H1 (cell line): Measurements from ENCODE around the gene CORIN. TPM values are rescaled to one million over a fixed set of nuclear protein-coding genes. Genes with fewer than 3 reads are reported as not detected.

Experiments used
- CTCF ChIA-PET: fragments of 300-600 bp; sonication (Branson Sonifier 250); formaldehyde crosslinking; loops from one replicate; lab custom pipeline; 2021; ENCODE audit not compliant: partially characterized antibody; lab: Charles Lee
- POLR2A ChIA-PET: fragments of 300-600 bp; sonication (Branson Sonifier 250); formaldehyde crosslinking; loops from one replicate; lab custom pipeline; 2021; ENCODE audit warnings: inconsistent platforms; ENCODE audit not compliant: partially characterized antibody; lab: Charles Lee
- DNase-seq, 2 experiments: peaks; one replicate each; pipeline versions ENCODE4 v3.0.0 to v3.0.0-alpha.2; 2010 to 2022; ENCODE audit warnings: low spot score in 2 of 2, low read depth in 1 of 2, mixed read lengths in 1 of 2
- FAIRE-seq: peaks from 2 replicates; lab custom pipeline; 2011; peaks lifted over from hg19 to GRCh38; lab: Jason Lieb, UNC
- H2AFZ ChIP-seq: 2 replicates; pipeline ENCODE4 v1.8.1; 2012; ENCODE audit warnings: low read length, inconsistent platforms
- H2AK5ac ChIP-seq: 2 replicates; pipeline ENCODE4 v1.6.1; 2013; ENCODE audit warnings: low read depth, low read length
- H2BK120ac ChIP-seq: replicated peaks from 2 replicates; pipeline ENCODE3; 2013; ENCODE audit warnings: low read depth, low read length, inconsistent platforms
- H2BK12ac ChIP-seq: 2 replicates; pipeline ENCODE4 v1.6.1; 2013; ENCODE audit warnings: low read depth, low read length
- H2BK15ac ChIP-seq: 2 replicates; pipeline ENCODE4 v1.6.1; 2013; ENCODE audit warnings: low read length
- H2BK20ac ChIP-seq: 2 replicates; pipeline ENCODE4 v1.6.1; 2013; ENCODE audit warnings: low read length
- H2BK5ac ChIP-seq: 2 replicates; pipeline ENCODE4 v1.6.1; 2013; ENCODE audit warnings: low read depth, low read length
- H3K14ac ChIP-seq: 2 replicates; pipeline ENCODE4 v1.6.1; 2013; ENCODE audit warnings: inconsistent platforms; ENCODE audit not compliant: insufficient read length
- H3K18ac ChIP-seq: 2 replicates; pipeline ENCODE4 v1.6.1; 2013; ENCODE audit warnings: low read length; ENCODE audit errors: extremely low read depth
- H3K23ac ChIP-seq: 2 replicates; pipeline ENCODE4 v1.6.1; 2013; ENCODE audit warnings: inconsistent platforms; ENCODE audit not compliant: insufficient read length
- H3K23me2 ChIP-seq: 2 replicates; pipeline ENCODE4 v1.6.1; 2013; ENCODE audit warnings: low read depth, low read length
- H3K27ac ChIP-seq: 2 replicates; pipeline ENCODE4 v1.6.1; 2011; ENCODE audit warnings: low read depth, low read length, inconsistent platforms
- H3K27me3 ChIP-seq, 4 experiments: replicated peaks in 1 of 4; 1 replicate in 1 of 4; 2 replicates in 3 of 4; pipeline versions ENCODE4 v1.6.1 to v1.8.1; 2011 to 2013; ENCODE audit warnings: low read length in 3 of 4, mild to moderate bottlenecking in 3 of 4, inconsistent platforms in 2 of 4, mixed read lengths in 2 of 4, moderate library complexity in 1 of 4; ENCODE audit not compliant: control insufficient read depth in 3 of 4, insufficient read depth in 3 of 4; ENCODE audit errors: extremely low read depth in 1 of 4
- H3K36me3 ChIP-seq, 4 experiments: 2 replicates each; pipeline versions ENCODE4 v1.6.1 to v1.8.1; 2011 to 2013; ENCODE audit warnings: mild to moderate bottlenecking in 4 of 4, low read length in 3 of 4, moderate library complexity in 2 of 4, control low read depth in 1 of 4, inconsistent platforms in 1 of 4; ENCODE audit not compliant: insufficient read depth in 4 of 4, control insufficient read depth in 2 of 4
- H3K4ac ChIP-seq: replicated peaks from 2 replicates; pipeline ENCODE3; 2013; ENCODE audit warnings: low read length, low read depth, mixed read lengths, inconsistent platforms; ENCODE audit not compliant: insufficient read length
- H3K4me1 ChIP-seq, 4 experiments: replicated peaks in 1 of 4; 1 replicate in 1 of 4; 2 replicates in 3 of 4; pipeline versions ENCODE4 v1.6.1 to v1.8.1; 2011 to 2013; ENCODE audit warnings: low read length in 3 of 4, inconsistent platforms in 2 of 4, mixed read lengths in 1 of 4; ENCODE audit not compliant: insufficient read depth in 4 of 4, control insufficient read depth in 3 of 4
- H3K4me2 ChIP-seq, 2 experiments: 2 replicates each; pipeline versions ENCODE4 v1.6.1 to v1.8.1; 2011 to 2013; ENCODE audit warnings: low read depth in 2 of 2, low read length in 2 of 2, control low read depth in 1 of 2, inconsistent platforms in 1 of 2, mild to moderate bottlenecking in 1 of 2; ENCODE audit not compliant: insufficient read depth in 1 of 2
- H3K4me3 ChIP-seq, 4 experiments: fragments of 200-600, 300-600 bp in 1 of 4; sonication (generic), shearing (Covaris generic), sonication (Bioruptor Twin) in 1 of 4; 2 replicates each; pipeline versions ENCODE4 v1.5.1 to v1.8.1; 2011 to 2016; ENCODE audit warnings: low read length in 4 of 4, low read depth in 3 of 4, control low read depth in 2 of 4, inconsistent platforms in 2 of 4, mild to moderate bottlenecking in 2 of 4, mixed read lengths in 1 of 4, moderate library complexity in 1 of 4; ENCODE audit not compliant: insufficient read depth in 2 of 4; ENCODE audit errors: extremely low read depth in 1 of 4
- H3K56ac ChIP-seq: replicated peaks from 2 replicates; pipeline ENCODE3; 2013; ENCODE audit warnings: low read depth, mild to moderate bottlenecking, mixed read lengths, low read length, inconsistent platforms; ENCODE audit not compliant: insufficient read length
- H3K79me1 ChIP-seq: 2 replicates; pipeline ENCODE4 v1.6.1; 2013; ENCODE audit warnings: low read depth, low read length, control low read depth
- H3K79me2 ChIP-seq, 2 experiments: 2 replicates each; pipeline versions ENCODE4 v1.6.1 to v1.8.1; 2012 to 2013; ENCODE audit warnings: low read length in 2 of 2, mild to moderate bottlenecking in 2 of 2, inconsistent platforms in 1 of 2; ENCODE audit not compliant: insufficient read depth in 2 of 2, control insufficient read depth in 1 of 2
- H3K9ac ChIP-seq, 4 experiments: replicated peaks in 1 of 4; 1 replicate in 1 of 4; 2 replicates in 3 of 4; pipeline versions ENCODE4 v1.6.1 to v1.8.1; 2011 to 2013; ENCODE audit warnings: low read depth in 3 of 4, low read length in 3 of 4, control low read depth in 2 of 4, mild to moderate bottlenecking in 2 of 4, moderate library complexity in 2 of 4, inconsistent platforms in 1 of 4; ENCODE audit errors: extremely low read depth in 1 of 4
- H3K9me3 ChIP-seq, 2 experiments: 2 replicates each; pipeline versions ENCODE4 v1.6.1 to v1.8.1; 2012 to 2013; ENCODE audit warnings: mild to moderate bottlenecking in 2 of 2, moderate library complexity in 2 of 2, control low read depth in 1 of 2, inconsistent platforms in 1 of 2, low read depth in 1 of 2, low read length in 1 of 2, mixed read lengths in 1 of 2; ENCODE audit not compliant: insufficient read depth in 2 of 2
- H4K20me1 ChIP-seq, 2 experiments: replicated peaks in 1 of 2; 2 replicates each; pipeline versions ENCODE3 to v1.8.1; 2011 to 2013; ENCODE audit warnings: inconsistent platforms in 2 of 2, low read length in 2 of 2, mild to moderate bottlenecking in 1 of 2; ENCODE audit not compliant: insufficient read depth in 2 of 2, control insufficient read depth in 1 of 2
- H4K5ac ChIP-seq: 2 replicates; pipeline ENCODE4 v1.6.1; 2013; ENCODE audit warnings: low read length, low read depth, mixed read lengths, inconsistent platforms; ENCODE audit not compliant: insufficient read length
- H4K8ac ChIP-seq: 2 replicates; pipeline ENCODE4 v1.8.0; 2013; ENCODE audit warnings: mild to moderate bottlenecking, moderate library complexity, low read length, inconsistent platforms; ENCODE audit not compliant: insufficient read depth; ENCODE audit errors: extremely low read depth
- H4K91ac ChIP-seq: replicated peaks from 2 replicates; pipeline ENCODE3; 2013; ENCODE audit warnings: low read length, mixed read lengths, inconsistent platforms; ENCODE audit not compliant: insufficient read length
- BACH1 ChIP-seq: IDR thresholded peaks from 2 replicates; pipeline ENCODE4 v1.6.1; 2012; ENCODE audit warnings: low read length, improper control_type of control experiment
- EGR1 ChIP-seq: IDR thresholded peaks from 2 replicates; pipeline ENCODE4 v1.6.1; 2011; ENCODE audit warnings: low read depth, low read length, borderline replicate concordance
- FOSL1 ChIP-seq: IDR thresholded peaks from 2 replicates; pipeline ENCODE4 v1.6.1; 2011; ENCODE audit warnings: mild to moderate bottlenecking, low read depth, low read length, moderate library complexity; ENCODE audit not compliant: insufficient read depth
- GTF2F1 ChIP-seq: IDR thresholded peaks from 2 replicates; pipeline ENCODE4 v1.6.1; 2012; ENCODE audit warnings: low read depth, low read length, improper control_type of control experiment, borderline replicate concordance
- HDAC6 ChIP-seq: IDR thresholded peaks from one replicate; pipeline ENCODE4 v1.7.1; 2012; ENCODE audit warnings: low read depth, mild to moderate bottlenecking, inconsistent platforms, low read length, moderate library complexity
- KDM1A ChIP-seq: fragments of 200-600, 300-600 bp; sonication (generic); IDR thresholded peaks from 2 replicates; pipeline ENCODE4 v1.7.1; 2016; ENCODE audit warnings: mild to moderate bottlenecking, low read length, borderline replicate concordance
- NANOG ChIP-seq: IDR thresholded peaks from 2 replicates; pipeline ENCODE4 v1.6.1; 2011; ENCODE audit warnings: low read length, low read depth, mild to moderate bottlenecking, inconsistent platforms; ENCODE audit not compliant: insufficient read depth, poor library complexity, severe bottlenecking
- POLR2AphosphoS5 ChIP-seq: IDR thresholded peaks from 2 replicates; pipeline ENCODE4 v1.6.1; 2011; ENCODE audit warnings: low read depth, low read length
- RBBP5 ChIP-seq: IDR thresholded peaks from 2 replicates; pipeline ENCODE4 v1.7.1; 2012; ENCODE audit warnings: low read depth, mild to moderate bottlenecking, inconsistent platforms, low read length, moderate library complexity, borderline replicate concordance
- RXRA ChIP-seq: IDR thresholded peaks from 2 replicates; pipeline ENCODE4 v1.6.1; 2011; ENCODE audit warnings: low read depth, mild to moderate bottlenecking, low read length, moderate library complexity; ENCODE audit not compliant: insufficient read depth
- SAP30 ChIP-seq: fragments of 300-600 bp; sonication (generic); IDR thresholded peaks from 2 replicates; pipeline ENCODE4 v1.7.1; 2012; ENCODE audit warnings: low read length, moderate library complexity, mild to moderate bottlenecking, inconsistent platforms; ENCODE audit not compliant: insufficient read depth, insufficient replicate concordance
- WGBS, 2 experiments: shearing (Covaris generic) in 1 of 2; methylation state at CpG; one replicate each; pipeline versions ENCODE4 v1.1.6 to v1.1.7; 2013 to 2015; ENCODE audit warnings: low lambda C conversion rate in 2 of 2, mixed read lengths in 2 of 2, inconsistent platforms in 1 of 2, low coverage in 1 of 2, missing lambda C conversion rate in 1 of 2; ENCODE audit not compliant: insufficient replicate concordance in 2 of 2, insufficient coverage in 1 of 2, insufficient read length in 1 of 2; ENCODE audit errors: extremely low coverage in 1 of 2, missing lambda C conversion rate in 1 of 2; 5-methylcytosine and 5-hydroxymethylcytosine counted together
- polyA plus RNA-seq, 7 experiments: library from polyadenylated mRNA; depleted of rRNA in 3 of 7; stranded (reverse) in 5 of 7; unstranded in 2 of 7; fragments of >200 nt in 5 of 7; fragments of 200-250 nt in 2 of 7; gene quantifications; 1 replicate in 5 of 7; 2 replicates in 1 of 7; 4 replicates in 1 of 7; pipeline versions ENCODE4 v1.2.1 to v1.2.3, GENCODE V29; 2011 to 2013; ENCODE audit warnings: missing spikeins in 2 of 7, mixed read lengths in 2 of 7
- total RNA-seq: library from RNA; stranded (reverse); fragmentation: NEBNext Ultra II Directional; extraction: Animal tissue kit (Norgen Biotek cat#: 25700); gene quantifications from 2 replicates; pipeline ENCODE4 v1.2.1, GENCODE V29; 2021

The CORIN gene
- total and polyA plus RNA-seq, 2 of the 8 experiments (the other 6 are each of a cell fraction or from before 2014, with no cell fraction given) = 0.09 to 0.32 TPM

DNA sequence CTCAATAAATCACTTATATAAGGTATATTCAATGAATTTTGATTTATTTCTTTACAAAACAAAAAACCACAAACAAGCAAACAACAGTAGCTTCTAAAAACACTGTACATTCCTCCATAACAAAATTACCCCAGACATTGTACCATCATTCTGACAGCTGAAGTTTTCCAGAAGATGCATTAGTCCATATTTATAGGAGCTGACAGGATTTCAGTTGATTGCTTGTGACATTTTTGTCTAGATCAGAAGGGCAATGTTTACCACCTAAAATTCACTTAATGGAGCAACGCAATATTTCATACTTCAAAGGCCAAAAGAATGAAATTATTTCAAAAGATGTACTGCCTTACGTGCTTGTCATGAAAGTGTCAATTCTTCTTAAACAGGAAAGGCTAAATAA is 185.8 kb downstream of the CORIN start:
- no peak overlapping the region for H3K56ac ChIP-seq
- H3K79me2 ChIP-seq = no peaks in the 10 kb centered on the region
- H4K8ac ChIP-seq = no peak overlapping the region
- H3K9me3 ChIP-seq = no peaks in the 10 kb centered on the region
- H3K9ac ChIP-seq = no peak overlapping the region
- no peak overlapping the region for H3K4ac ChIP-seq
- no peak overlapping the region for H2BK5ac ChIP-seq
- no peak for FAIRE-seq
- H3K4me3 ChIP-seq = no peak overlapping the region
- no peak overlapping the region for H3K27ac ChIP-seq
- no peak for TF ChIP-seq SAP30
- no peak for TF ChIP-seq RBBP5
- no peak for TF ChIP-seq POLR2AphosphoS5
- no peak for TF ChIP-seq FOSL1
- TF ChIP-seq NANOG = no peak
- TF ChIP-seq HDAC6 = no peak
- no peak for TF ChIP-seq EGR1
- TF ChIP-seq RXRA = no peak
- no peak for TF ChIP-seq GTF2F1
- TF ChIP-seq KDM1A = no peak
- no peak for TF ChIP-seq BACH1
- no peak overlapping the region for H4K91ac ChIP-seq
- ChIA-PET CTCF (interaction anchor here (1.2 to 2.4 kb wide), 2 partner anchors 11 to 16 kb away, joined by 3 to 9 read pairs; no protein-coding TSS in a partner anchor), POLR2A (no interaction called here)
- no peak overlapping the region for H3K14ac ChIP-seq
- no peak overlapping the region for H3K23ac ChIP-seq
- H2BK20ac ChIP-seq = no peak overlapping the region
- H4K20me1 ChIP-seq = no peaks in the 10 kb centered on the region
- no peak overlapping the region for H2BK12ac ChIP-seq
- H2AK5ac ChIP-seq = no peak overlapping the region
- H2BK120ac ChIP-seq = no peak overlapping the region
- H3K4me1 ChIP-seq = no peaks in the 10 kb centered on the region
- H4K5ac ChIP-seq = no peak overlapping the region
- no peak overlapping the region for H2AFZ ChIP-seq
- H3K23me2 ChIP-seq = no peaks in the 10 kb centered on the region
- H3K36me3 ChIP-seq = no peaks in the 10 kb centered on the region
- no peaks in the 10 kb centered on the region for H3K79me1 ChIP-seq
- H3K4me2 ChIP-seq = no peak overlapping the region
- WGBS, 2 experiments = 84% methylated on average over 2 of the region's 2 CpGs; no CpG with 5 or more reads in 1 of the 2 experiments
- no peaks in the 10 kb centered on the region for H3K27me3 ChIP-seq
- DNase-seq = no peak
- H3K18ac ChIP-seq = no peak overlapping the region
- no peak overlapping the region for H2BK15ac ChIP-seq
